Sigmoid colon (tissue), 7 donors: ENCODE measurements around the gene HOXB2. TPM values are rescaled to one million over a fixed set of nuclear protein-coding genes. Genes with fewer than 3 reads are reported as not detected.

Experiments used
- DNase-seq: peaks from one replicate; pipeline ENCODE4 v3.0.0-alpha.2; 2019
- H3K27ac ChIP-seq, 4 donors: fragments of 200-600 bp; sonication (generic); one replicate each; pipeline ENCODE4 v1.5.1; 2016 to 2019; ENCODE audit warnings: mild to moderate bottlenecking in 1 of 4
- H3K27me3 ChIP-seq, 3 donors: fragments of 200-600 bp; sonication (generic); one replicate each; pipeline ENCODE4 v1.5.1; 2019; ENCODE audit warnings: mild to moderate bottlenecking in 1 of 3
- H3K36me3 ChIP-seq, 4 donors: fragments of 200-600 bp; sonication (generic); one replicate each; pipeline ENCODE4 v1.5.1; 2016 to 2019
- H3K4me1 ChIP-seq, 4 donors: fragments of 200-600 bp; sonication (generic); one replicate each; pipeline ENCODE4 v1.5.1; 2017 to 2019
- H3K4me3 ChIP-seq, 4 donors: fragments of 200-600 bp; sonication (generic); one replicate each; pipeline ENCODE4 v1.5.1; 2017 to 2019; ENCODE audit warnings: mild to moderate bottlenecking in 2 of 4, moderate library complexity in 1 of 4
- H3K9me3 ChIP-seq, 4 donors: fragments of 200-600 bp in 3 of 4; sonication (generic) in 3 of 4; one replicate each; pipeline versions ENCODE4 v1.5.1 to v1.6.1; 2013 to 2019
- CTCF ChIP-seq, 4 experiments: fragments of 450-650 bp in 3 of 4; fragments of 200-600 bp in 1 of 4; IDR thresholded peaks; one replicate each; pipeline ENCODE4 v1.5.1; 2016 to 2019; ENCODE audit warnings: antibody characterized with exemption in 4 of 4, mild to moderate bottlenecking in 3 of 4, moderate library complexity in 2 of 4
- EP300 ChIP-seq, 4 donors: sonication (generic); formaldehyde crosslinking; IDR thresholded peaks; one replicate each; pipeline ENCODE4 v1.6.1; 2017; ENCODE audit warnings: antibody characterized with exemption in 4 of 4
- POLR2A ChIP-seq, 2 donors: fragments of 450-650 bp; IDR thresholded peaks; one replicate each; pipeline ENCODE4 v1.6.1; 2016; ENCODE audit warnings: antibody characterized with exemption in 2 of 2, mild to moderate bottlenecking in 2 of 2, moderate library complexity in 2 of 2
- POLR2AphosphoS5 ChIP-seq, 4 donors: sonication (generic); formaldehyde crosslinking; IDR thresholded peaks; one replicate each; pipeline ENCODE4 v1.6.1; 2017; ENCODE audit warnings: antibody characterized with exemption in 4 of 4
- WGBS, 2 donors: extraction: QIAGEN DNeasy Blood & Tissue Kit; methylation state at CpG; one replicate each; pipeline ENCODE4 v1.1.7; 2013; 5-methylcytosine and 5-hydroxymethylcytosine counted together
- intact Hi-C: fragments of 100-400 bp; cut with DNase I; formaldehyde crosslinking; loops from one replicate; pipeline ENCODE4 v1.15.1; 2023
- polyA plus RNA-seq, 3 donors: library from polyadenylated mRNA; stranded (reverse); fragments of 200-250 nt; gene quantifications; one replicate each; pipeline ENCODE4 v1.2.3, GENCODE V29; 2013
- total RNA-seq, 4 donors: library from RNA; depleted of rRNA; stranded (reverse); fragments of >200 nt; gene quantifications; one replicate each; pipeline ENCODE4 v1.1.0, GENCODE V29; 2016
- donor health status: healthy with polysubstance abuse.
- donor health status: Bipolar disorder and iron deficiency.
- donor health status: healthy.

HOXB2 gene
- total and polyA plus RNA-seq, 7 donors: 1.6 to 86.1 (median 44.9) TPM

- Histone ChIP-seq H3K4me1 (peaks cover 0 to 98% (median 89%) of the 10 kb centered on the region in 4 donors), H3K9me3 (no peaks in the 10 kb centered on the region), H3K36me3 (no peaks in the 10 kb centered on the region), H3K4me3 (peak overlapping the region in 3 of 4 donors; percentile 24 to 52 (median 51)), H3K27ac (peak overlapping the region; percentile 94 to 99 (median 96)), H3K27me3 (no peaks in the 10 kb centered on the region)
- WGBS, 2 donors: 87 to 89% methylated on average over 2 of the region's 2 CpGs
- TF ChIP-seq EP300 (IDR thresholded peaks at IDR 0.05) (no peak), POLR2AphosphoS5 (IDR thresholded peaks at IDR 0.05) (no peak), CTCF (IDR thresholded peaks at IDR 0.05) (no peak), POLR2A (IDR thresholded peaks at IDR 0.05) (no peak)
- intact Hi-C loops: no loop called here
- no peak for DNase-seq
Observed at GRCh38 chr17:48558831-48559121, 13.9 kb upstream of the HOXB2 start.

- intact Hi-C loops: no loop called here
- Histone ChIP-seq H3K9me3 (no peaks in the 10 kb centered on the region), H3K36me3 (no peaks in the 10 kb centered on the region), H3K27ac (peak overlapping the region; percentile 94 to 99 (median 96)), H3K4me1 (peaks cover 0 to 98% (median 89%) of the 10 kb centered on the region in 4 donors), H3K27me3 (no peaks in the 10 kb centered on the region), H3K4me3 (peak overlapping the region in 3 of 4 donors; percentile 24 to 52 (median 51))
- peak; percentile 73 for DNase-seq
- TF ChIP-seq POLR2AphosphoS5 (IDR thresholded peaks at IDR 0.05): no peak
- no peak for TF ChIP-seq EP300 (IDR thresholded peaks at IDR 0.05)
- TF ChIP-seq CTCF (IDR thresholded peaks at IDR 0.05): no peak
- no peak for TF ChIP-seq POLR2A (IDR thresholded peaks at IDR 0.05)
- WGBS, 2 donors: 83 to 90% methylated on average over 13 of the region's 13 CpGs
Observed at GRCh38 chr17:48558057-48558830, 13.3 kb upstream of the HOXB2 start.

GRCh38 chr17:48556576-48557401 is 11.9 kb upstream of the HOXB2 start:
- Histone ChIP-seq H3K4me3 (peak overlapping the region in 3 of 4 donors; percentile 49 to 52 (median 51)), H3K27me3 (no peaks in the 10 kb centered on the region), H3K27ac (peak overlapping the region; percentile 94 to 99 (median 96)), H3K4me1 (peaks cover 0 to 98% (median 89%) of the 10 kb centered on the region in 4 donors), H3K9me3 (no peaks in the 10 kb centered on the region), H3K36me3 (no peaks in the 10 kb centered on the region)
- WGBS, 2 donors: 22 to 50% methylated on average over 7 of the region's 7 CpGs
- no peak for TF ChIP-seq CTCF (IDR thresholded peaks at IDR 0.05)
- TF ChIP-seq POLR2AphosphoS5 (IDR thresholded peaks at IDR 0.05): peak in 2 of 4 donors; percentile 59 to 66
- intact Hi-C loops: no loop called here
- no peak for DNase-seq

- Histone ChIP-seq H3K9me3 (no peaks in the 10 kb centered on the region), H3K27me3 (no peaks in the 10 kb centered on the region), H3K4me3 (peak overlapping the region in 3 of 4 donors; percentile 49 to 52 (median 51)), H3K4me1 (peaks cover 0 to 98% (median 89%) of the 10 kb centered on the region in 4 donors), H3K27ac (peak overlapping the region; percentile 94 to 99 (median 96)), H3K36me3 (no peaks in the 10 kb centered on the region)
- TF ChIP-seq EP300 (IDR thresholded peaks at IDR 0.05) (no peak), POLR2A (IDR thresholded peaks at IDR 0.05) (no peak), CTCF (IDR thresholded peaks at IDR 0.05) (no peak), POLR2AphosphoS5 (IDR thresholded peaks at IDR 0.05) (no peak)
- DNase-seq: peak; percentile 63
- WGBS, 2 donors: 69 to 75% methylated on average over 5 of the region's 5 CpGs
- intact Hi-C loops: no loop called here
Observed at GRCh38 chr17:48556229-48556575, 11.3 kb upstream of the HOXB2 start.
